Kidney epithelial cell (primary cell): ENCODE data around the gene SLC45A2. TPM values are rescaled to one million over a fixed set of nuclear protein-coding genes. Genes with fewer than 3 reads are reported as not detected.

Experiments
- DNase-seq: peaks from one replicate; pipeline ENCODE4 v3.0.0-alpha.2; 2010; ENCODE audit warnings: low read depth
- H3K27me3 ChIP-seq: 2 replicates; pipeline ENCODE4 v1.6.0; 2011; ENCODE audit warnings: low read length; ENCODE audit not compliant: control insufficient read depth, insufficient read depth
- H3K36me3 ChIP-seq: 2 replicates; pipeline ENCODE4 v1.5.1; 2011; ENCODE audit warnings: low read length; ENCODE audit not compliant: control insufficient read depth, insufficient read depth
- H3K4me3 ChIP-seq: 2 replicates; pipeline ENCODE4 v1.5.1; 2011; ENCODE audit warnings: low read depth, mild to moderate bottlenecking, control low read depth, low read length
- total RNA-seq: library from RNA; depleted of rRNA; stranded (reverse); fragments of >200 nt; gene quantifications from 2 replicates; pipeline ENCODE4 v1.2.3, GENCODE V29; 2015
- TF ChIP-seq, protein P1 (sequence below): IDR thresholded peaks from 2 replicates; pipeline ENCODE4 v1.5.1; 2011; ENCODE audit warnings: mild to moderate bottlenecking, moderate library complexity, low read length, control low read depth, inconsistent platforms; ENCODE audit not compliant: insufficient read depth, poor library complexity, severe bottlenecking

SLC45A2 gene
- total RNA-seq, 1 donor from 2014 or later = not detected

DNA sequence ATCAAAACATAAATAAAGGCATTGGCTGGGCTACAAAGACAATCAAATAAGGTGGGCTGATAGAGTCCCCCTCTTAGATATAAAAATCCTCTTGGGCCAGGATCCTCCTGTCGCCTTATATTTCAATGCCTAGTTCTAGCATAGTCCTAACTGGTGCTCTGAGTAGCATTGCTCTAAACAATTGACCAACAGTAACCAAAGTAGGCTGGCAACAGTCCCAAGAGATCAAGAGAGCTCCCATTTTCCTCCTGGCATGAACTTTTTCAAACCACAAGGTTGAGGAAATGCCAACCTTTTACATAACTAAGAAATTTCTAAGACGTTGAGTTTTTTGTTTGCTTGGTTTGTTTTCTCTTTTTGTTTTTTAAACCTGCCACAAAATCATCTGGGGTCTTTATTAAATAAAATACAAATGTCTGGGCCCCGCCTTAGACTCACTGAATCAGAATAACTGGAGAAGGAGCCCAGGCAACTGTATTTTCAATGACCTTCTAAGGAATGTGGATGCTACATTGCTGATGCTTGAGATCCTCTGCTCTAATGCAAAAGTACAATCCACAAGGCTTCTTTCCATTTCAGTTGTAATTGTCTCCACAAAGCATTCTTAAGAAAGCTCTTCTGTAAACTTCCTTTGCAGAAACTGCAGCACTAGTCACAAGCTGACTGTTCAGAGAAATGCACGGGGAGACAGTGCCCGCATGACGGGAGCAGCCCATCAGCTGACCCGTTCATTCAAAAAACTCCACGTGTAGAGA, 2.9 kb downstream of the SLC45A2 start:
- DNase-seq = no peak
- no peaks in the 10 kb centered on the region for H3K27me3 ChIP-seq
- H3K36me3 ChIP-seq = no peaks in the 10 kb centered on the region
- H3K4me3 ChIP-seq = no peak overlapping the region
- TF ChIP-seq, protein P1, sequence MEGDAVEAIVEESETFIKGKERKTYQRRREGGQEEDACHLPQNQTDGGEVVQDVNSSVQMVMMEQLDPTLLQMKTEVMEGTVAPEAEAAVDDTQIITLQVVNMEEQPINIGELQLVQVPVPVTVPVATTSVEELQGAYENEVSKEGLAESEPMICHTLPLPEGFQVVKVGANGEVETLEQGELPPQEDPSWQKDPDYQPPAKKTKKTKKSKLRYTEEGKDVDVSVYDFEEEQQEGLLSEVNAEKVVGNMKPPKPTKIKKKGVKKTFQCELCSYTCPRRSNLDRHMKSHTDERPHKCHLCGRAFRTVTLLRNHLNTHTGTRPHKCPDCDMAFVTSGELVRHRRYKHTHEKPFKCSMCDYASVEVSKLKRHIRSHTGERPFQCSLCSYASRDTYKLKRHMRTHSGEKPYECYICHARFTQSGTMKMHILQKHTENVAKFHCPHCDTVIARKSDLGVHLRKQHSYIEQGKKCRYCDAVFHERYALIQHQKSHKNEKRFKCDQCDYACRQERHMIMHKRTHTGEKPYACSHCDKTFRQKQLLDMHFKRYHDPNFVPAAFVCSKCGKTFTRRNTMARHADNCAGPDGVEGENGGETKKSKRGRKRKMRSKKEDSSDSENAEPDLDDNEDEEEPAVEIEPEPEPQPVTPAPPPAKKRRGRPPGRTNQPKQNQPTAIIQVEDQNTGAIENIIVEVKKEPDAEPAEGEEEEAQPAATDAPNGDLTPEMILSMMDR = no peak

DNA sequence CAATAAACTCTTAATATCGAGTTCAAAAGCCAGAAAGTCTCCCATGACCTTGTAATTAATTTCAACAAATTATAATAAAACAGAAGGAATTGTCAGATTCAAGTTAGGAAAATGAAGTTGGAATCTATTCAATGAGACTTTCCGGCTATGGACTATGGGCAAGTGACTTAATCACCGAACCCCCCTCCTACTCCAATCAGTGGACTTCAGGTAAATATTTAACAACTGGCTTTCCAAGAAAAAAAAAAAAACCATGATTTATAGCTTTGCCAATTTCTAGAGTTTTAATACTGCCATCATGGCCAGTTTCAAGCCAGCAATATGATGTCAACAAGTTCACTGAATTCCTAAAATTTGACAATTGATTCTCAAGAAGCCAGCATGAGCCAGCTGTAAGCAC, 4.5 kb downstream of the SLC45A2 start:
- Histone ChIP-seq H3K27me3 (no peaks in the 10 kb centered on the region), H3K36me3 (no peaks in the 10 kb centered on the region), H3K4me3 (no peak overlapping the region)
- TF ChIP-seq, protein P1 = no peak
- DNase-seq = no peak

DNA sequence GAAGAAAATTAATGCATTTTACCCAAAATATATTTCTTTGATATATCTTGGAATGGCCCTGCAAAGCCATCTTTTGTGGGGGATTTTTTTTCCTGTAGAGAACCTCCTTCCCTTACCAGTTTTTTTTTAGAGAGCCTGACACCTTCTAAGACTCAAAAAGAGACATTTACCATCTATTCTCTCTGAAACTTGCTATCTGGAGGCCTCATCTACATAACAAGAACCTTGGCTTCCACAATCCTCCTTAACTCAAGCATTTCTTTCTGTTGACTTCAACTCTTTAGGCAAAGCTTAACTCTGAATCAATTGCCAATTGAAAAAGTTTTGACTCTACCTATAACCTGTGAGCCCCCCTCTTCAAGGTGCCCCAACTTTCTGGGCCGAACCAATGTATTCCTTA, 6.2 kb downstream of the SLC45A2 start:
- no peaks in the 10 kb centered on the region for H3K36me3 ChIP-seq
- TF ChIP-seq, protein P1 = no peak
- DNase-seq = no peak
- H3K27me3 ChIP-seq = no peaks in the 10 kb centered on the region
- H3K4me3 ChIP-seq = no peak overlapping the region

DNA sequence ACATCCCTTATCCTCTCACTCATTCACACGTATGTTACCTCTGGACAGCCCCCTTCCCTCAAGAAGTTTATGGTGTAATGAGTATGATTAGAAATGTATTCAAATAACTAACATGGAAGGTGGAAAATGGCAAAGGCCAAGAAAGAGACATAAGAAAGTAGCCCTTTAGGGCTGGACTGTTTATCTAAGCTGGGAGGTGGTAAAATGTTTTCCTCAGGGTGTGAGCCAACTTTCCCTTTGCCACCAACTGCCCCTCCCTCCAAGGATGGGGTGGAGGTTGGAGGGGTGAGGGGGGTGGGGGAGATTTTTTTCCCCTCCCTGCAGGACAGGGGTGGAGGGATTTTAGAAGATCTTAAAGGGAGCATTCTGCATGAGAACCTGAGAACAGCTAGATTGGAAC, 8.2 kb downstream of the SLC45A2 start:
- TF ChIP-seq, protein P1 = no peak
- no peak for DNase-seq
- Histone ChIP-seq H3K4me3 (no peak overlapping the region), H3K36me3 (no peaks in the 10 kb centered on the region), H3K27me3 (no peaks in the 10 kb centered on the region)

DNA sequence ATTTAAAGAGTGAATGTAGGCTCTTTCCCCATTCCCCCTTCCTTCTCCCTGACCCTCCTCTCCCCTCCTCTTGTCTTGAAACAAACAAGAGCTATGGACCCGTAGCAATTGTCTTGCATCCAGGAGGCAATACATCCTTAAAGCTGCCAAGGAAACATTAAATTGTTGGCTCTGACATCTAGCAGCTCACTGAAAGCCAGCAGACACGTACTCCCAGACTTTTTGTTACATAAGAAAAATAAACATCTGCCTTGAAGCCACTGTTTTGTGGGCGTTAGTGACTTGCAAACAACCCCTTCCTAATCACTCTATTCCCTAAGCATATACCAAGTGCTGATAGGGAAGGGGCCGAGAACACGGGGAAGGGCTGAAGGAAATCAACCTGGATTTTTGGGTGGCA, 8.6 kb downstream of the SLC45A2 start:
- Histone ChIP-seq H3K27me3 (no peaks in the 10 kb centered on the region), H3K36me3 (no peaks in the 10 kb centered on the region), H3K4me3 (no peak overlapping the region)
- no peak for DNase-seq
- TF ChIP-seq, protein P1 = no peak

DNA sequence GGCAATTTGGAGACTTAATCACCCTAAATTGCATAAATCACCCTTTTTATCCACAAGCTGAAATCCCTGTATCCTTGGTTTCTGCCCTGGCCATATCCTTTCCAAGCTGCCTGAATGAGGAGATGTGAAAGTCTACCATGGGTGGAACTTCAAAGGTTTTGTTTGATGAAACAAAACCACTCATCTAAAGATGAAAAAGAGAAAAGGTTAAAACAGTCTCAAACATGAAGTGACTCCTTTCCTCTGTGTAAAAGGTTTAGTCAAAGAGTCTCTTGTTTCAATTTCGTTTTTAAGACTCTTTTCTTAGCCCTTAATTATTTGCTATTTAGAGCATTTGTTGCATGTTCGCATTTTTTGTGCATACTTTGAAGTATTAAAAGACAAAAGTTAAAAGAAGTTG, 11.2 kb downstream of the SLC45A2 start:
- TF ChIP-seq, protein P1 = no peak
- Histone ChIP-seq H3K4me3 (no peak overlapping the region), H3K27me3 (no peaks in the 10 kb centered on the region), H3K36me3 (no peaks in the 10 kb centered on the region)
- no peak for DNase-seq
